WERI-Rb-1 (cell line): ENCODE data around the gene UCMA.

Experiments used
- DNase-seq: peaks from one replicate; pipeline ENCODE4 v3.0.0-alpha.2; 2020
- H3K27ac ChIP-seq: fragments of 250-450 bp; sonication (Bioruptor Pico); 2 replicates; pipeline ENCODE4 v1.5.1; 2020; ENCODE audit warnings: mild to moderate bottlenecking, moderate library complexity
- H3K27me3 ChIP-seq: fragments of 250-450 bp; sonication (Bioruptor Pico); 2 replicates; pipeline ENCODE4 v1.5.1; 2021; ENCODE audit warnings: mild to moderate bottlenecking, low read depth, moderate library complexity; ENCODE audit not compliant: insufficient read depth, severe bottlenecking
- H3K36me3 ChIP-seq: fragments of 250-450 bp; sonication (Bioruptor Pico); 2 replicates; pipeline ENCODE4 v1.5.1; 2020; ENCODE audit warnings: mild to moderate bottlenecking, moderate library complexity
- H3K4me3 ChIP-seq: 2 replicates; pipeline ENCODE4 v1.5.1; 2011; ENCODE audit warnings: low read depth, mild to moderate bottlenecking, control low read depth, low read length
- H3K9me3 ChIP-seq: fragments of 250-450 bp; sonication (Bioruptor Pico); 2 replicates; pipeline ENCODE4 v1.5.1; 2021; ENCODE audit warnings: mild to moderate bottlenecking, moderate library complexity; ENCODE audit not compliant: severe bottlenecking
- TF ChIP-seq, protein P1 (sequence below): IDR thresholded peaks from 2 replicates; pipeline ENCODE4 v1.5.1; 2011; ENCODE audit warnings: low read depth, mild to moderate bottlenecking, control low read depth, inconsistent platforms, low read length

The UCMA gene

GRCh38 chr10:13231190-13231589, 3.0 kb downstream of the UCMA start:
- DNase-seq = peak; percentile 6
- no peaks in the 10 kb centered on the region for H3K27me3 ChIP-seq
- TF ChIP-seq, protein P1, sequence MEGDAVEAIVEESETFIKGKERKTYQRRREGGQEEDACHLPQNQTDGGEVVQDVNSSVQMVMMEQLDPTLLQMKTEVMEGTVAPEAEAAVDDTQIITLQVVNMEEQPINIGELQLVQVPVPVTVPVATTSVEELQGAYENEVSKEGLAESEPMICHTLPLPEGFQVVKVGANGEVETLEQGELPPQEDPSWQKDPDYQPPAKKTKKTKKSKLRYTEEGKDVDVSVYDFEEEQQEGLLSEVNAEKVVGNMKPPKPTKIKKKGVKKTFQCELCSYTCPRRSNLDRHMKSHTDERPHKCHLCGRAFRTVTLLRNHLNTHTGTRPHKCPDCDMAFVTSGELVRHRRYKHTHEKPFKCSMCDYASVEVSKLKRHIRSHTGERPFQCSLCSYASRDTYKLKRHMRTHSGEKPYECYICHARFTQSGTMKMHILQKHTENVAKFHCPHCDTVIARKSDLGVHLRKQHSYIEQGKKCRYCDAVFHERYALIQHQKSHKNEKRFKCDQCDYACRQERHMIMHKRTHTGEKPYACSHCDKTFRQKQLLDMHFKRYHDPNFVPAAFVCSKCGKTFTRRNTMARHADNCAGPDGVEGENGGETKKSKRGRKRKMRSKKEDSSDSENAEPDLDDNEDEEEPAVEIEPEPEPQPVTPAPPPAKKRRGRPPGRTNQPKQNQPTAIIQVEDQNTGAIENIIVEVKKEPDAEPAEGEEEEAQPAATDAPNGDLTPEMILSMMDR = no peak
- H3K27ac ChIP-seq = no peak overlapping the region
- H3K9me3 ChIP-seq = no peaks in the 10 kb centered on the region
- no peaks in the 10 kb centered on the region for H3K36me3 ChIP-seq
- H3K4me3 ChIP-seq = no peak overlapping the region

DNA sequence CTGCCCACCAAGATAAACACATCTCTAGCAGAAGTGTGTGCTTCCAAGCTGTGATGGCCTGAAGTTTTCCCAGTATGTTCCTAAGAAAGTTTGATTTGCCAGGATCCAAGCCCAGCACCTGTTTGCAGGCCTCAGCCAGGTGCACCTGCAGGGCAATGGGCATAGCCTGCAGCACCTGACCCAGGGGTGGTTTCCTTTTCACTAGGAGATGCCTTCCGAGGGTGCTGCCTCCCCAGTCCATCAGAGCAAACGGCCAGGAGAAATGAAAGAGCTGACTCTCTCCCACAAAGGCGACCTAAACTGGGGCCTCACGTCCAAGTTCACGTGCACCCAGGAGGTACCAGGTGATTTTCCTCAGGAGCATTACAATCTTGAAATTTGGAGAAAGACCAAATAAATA, 7.1 kb downstream of the UCMA start:
- TF ChIP-seq, protein P1 = no peak
- no peaks in the 10 kb centered on the region for H3K9me3 ChIP-seq
- no peak overlapping the region for H3K4me3 ChIP-seq
- no peak overlapping the region for H3K27ac ChIP-seq
- no peaks in the 10 kb centered on the region for H3K27me3 ChIP-seq
- no peak for DNase-seq
- H3K36me3 ChIP-seq = no peaks in the 10 kb centered on the region

GRCh38 chr10:13225601-13226000, 8.6 kb downstream of the UCMA start:
- TF ChIP-seq, protein P1 = no peak
- H3K27ac ChIP-seq = no peak overlapping the region
- no peak overlapping the region for H3K4me3 ChIP-seq
- no peaks in the 10 kb centered on the region for H3K36me3 ChIP-seq
- H3K9me3 ChIP-seq = no peaks in the 10 kb centered on the region
- no peak for DNase-seq
- H3K27me3 ChIP-seq = no peaks in the 10 kb centered on the region

GRCh38 chr10:13224210-13224995, 9.8 kb downstream of the UCMA start:
- Histone ChIP-seq H3K9me3 (no peaks in the 10 kb centered on the region), H3K4me3 (no peak overlapping the region), H3K36me3 (no peaks in the 10 kb centered on the region), H3K27ac (no peak overlapping the region), H3K27me3 (no peaks in the 10 kb centered on the region)
- TF ChIP-seq, protein P1 = no peak
- no peak for DNase-seq

GRCh38 chr10:13223241-13223640, 10.9 kb downstream of the UCMA start:
- no peaks in the 10 kb centered on the region for H3K27me3 ChIP-seq
- TF ChIP-seq, protein P1 = no peak
- no peak for DNase-seq

GRCh38 chr10:13222566-13222965, 11.6 kb downstream of the UCMA start:
- no peak for DNase-seq
- Histone ChIP-seq H3K4me3 (no peak overlapping the region), H3K9me3 (no peaks in the 10 kb centered on the region), H3K27ac (no peak overlapping the region), H3K36me3 (no peaks in the 10 kb centered on the region), H3K27me3 (no peaks in the 10 kb centered on the region)
- TF ChIP-seq, protein P1 = no peak

More at GRCh38 chr10:13223241-13223640, 10.9 kb downstream of the UCMA start:
- Histone ChIP-seq H3K4me3 (no peak overlapping the region), H3K36me3 (no peaks in the 10 kb centered on the region), H3K9me3 (no peaks in the 10 kb centered on the region), H3K27ac (no peak overlapping the region)
